Fibroblast of skin of right biceps (primary cell): ENCODE results near the gene RFC4.
A peak's percentile ranks its signal among the peaks of the same experiment; 100 is the strongest.

Experiments
- DNase-seq: peaks from one replicate; pipeline ENCODE4 v3.0.0-alpha.2; 2013

Gene RFC4

DNA sequence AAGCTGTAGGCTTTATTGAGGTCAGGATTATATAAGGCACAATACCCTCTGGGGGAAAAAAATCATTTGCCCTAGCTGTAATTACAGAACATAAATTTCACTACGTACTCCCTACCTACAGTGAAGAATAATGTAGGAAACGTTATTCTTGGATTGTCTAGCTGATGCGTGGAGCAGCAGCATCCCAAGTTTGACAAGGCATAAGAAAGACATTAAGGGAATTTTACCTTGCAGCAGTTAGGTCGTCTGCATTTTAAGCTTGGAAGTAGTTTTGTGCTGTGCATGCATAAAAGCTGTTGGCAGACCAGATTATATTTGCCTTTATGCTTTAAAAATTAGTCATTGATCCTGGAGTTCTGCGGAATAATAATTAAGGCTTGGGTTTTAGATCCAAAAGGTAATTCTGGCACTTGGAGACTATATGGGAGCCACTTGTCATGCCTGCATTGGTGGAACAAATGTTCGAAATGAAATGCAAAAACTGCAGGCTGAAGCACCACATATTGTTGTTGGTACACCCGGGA, 20.7 kb downstream of the RFC4 start:
- DNase-seq, result no peak

DNA sequence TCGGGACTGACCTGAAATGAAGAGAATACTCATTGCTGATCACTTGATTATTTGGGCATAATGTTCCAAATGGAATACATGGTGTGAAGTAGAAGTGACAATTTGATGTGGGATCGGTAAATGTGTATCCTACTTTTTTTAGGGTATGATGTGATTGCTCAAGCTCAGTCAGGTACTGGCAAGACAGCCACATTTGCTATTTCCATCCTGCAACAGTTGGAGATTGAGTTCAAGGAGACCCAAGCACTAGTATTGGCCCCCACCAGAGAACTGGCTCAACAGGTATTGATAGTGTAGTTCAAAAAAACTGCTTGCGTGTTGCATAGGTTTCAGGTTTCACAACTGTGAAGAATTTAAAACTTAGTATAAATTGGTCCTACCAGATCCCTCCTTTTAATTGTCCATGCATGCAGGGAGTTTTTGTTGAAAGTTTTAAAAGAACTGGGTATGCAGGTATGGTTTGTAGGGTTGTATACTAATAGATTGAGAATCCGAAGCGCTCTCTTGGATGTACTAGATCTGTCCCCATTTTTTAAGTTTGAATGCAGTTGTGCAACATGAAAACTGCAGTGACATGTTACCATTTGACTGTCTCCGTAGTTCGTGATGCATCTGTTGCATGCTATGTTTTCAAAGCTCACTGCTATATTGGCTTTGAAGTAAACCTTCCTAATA, 21.3 kb downstream of the RFC4 start:
- no peak for DNase-seq

DNA sequence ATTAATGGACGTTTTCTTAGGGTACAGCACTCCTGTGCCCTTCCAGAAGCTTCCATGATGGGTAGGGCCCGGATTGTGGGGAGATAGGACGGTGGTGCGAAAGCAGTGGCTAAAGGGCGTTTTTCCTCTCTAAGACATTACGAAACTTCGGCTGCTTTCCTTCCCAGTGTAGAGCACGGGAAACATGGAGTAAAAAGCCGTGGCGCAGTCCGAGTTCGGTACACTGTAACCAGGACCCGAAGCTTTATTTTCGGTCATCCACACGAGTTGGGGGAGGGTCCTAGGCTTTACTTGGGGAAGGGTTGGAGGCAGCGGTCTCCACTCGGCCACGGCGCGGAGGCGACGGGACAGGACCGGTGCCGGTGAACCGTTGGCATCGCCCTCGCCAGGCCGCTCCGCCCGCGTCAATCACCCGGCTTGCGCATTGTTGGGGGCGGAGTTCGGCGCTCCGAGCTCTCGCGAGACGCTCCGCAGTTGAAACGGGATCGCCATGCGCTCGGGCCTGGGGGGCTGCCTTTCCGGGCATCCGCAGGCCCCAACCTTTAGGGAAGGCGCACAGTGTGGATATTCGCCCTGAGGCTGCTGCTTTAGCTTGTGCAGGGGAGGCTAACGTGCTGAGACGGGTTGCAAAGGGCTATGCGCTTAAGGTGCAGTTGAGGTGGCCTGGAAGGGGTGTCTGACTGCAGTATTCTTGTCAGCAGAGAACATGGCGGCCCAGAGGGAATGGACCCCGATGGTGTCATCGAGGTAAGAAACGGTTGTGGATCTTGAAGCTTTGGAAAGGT, 22.4 kb downstream of the RFC4 start:
- DNase-seq, result peak; percentile 75

DNA sequence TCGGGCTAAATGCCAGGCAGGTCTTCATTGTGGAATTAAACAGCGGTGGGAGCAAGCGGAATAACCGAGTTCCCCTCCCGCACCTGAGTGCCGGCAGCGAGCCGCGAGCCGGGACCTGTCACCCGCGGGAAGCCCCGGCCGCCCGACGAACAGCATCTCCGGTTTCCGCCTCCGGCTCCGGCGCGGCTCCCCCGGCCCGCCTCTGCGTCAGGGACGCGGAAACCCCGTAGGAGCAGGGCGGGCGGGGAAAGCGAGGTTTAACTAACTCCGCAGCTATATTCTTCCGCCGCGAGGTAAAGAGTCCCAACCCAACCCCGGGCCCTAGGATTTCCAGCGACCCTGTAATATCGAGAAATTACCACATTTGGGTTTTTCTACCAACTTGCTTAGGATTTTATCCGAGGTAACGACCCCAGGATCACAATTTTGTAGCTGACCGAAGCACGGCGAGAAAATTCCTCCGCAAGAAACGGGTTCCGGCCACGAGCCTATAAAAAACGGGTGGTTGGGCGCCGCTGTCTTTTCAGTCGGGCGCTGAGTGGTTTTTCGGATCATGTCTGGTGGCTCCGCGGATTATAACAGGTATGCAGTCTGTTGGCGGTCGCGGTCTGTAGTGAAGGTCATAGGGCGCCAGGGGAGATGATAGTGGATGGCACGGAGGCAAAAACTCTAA, 23.1 kb downstream of the RFC4 start, which contains the start of gene EIF4A2:
EIF4A2 (plus strand) TSS at position 520 of the 673 bp plus-strand sequence; CDS start at position 554, 34 bp downstream.
- peak; percentile 92 for DNase-seq

DNA sequence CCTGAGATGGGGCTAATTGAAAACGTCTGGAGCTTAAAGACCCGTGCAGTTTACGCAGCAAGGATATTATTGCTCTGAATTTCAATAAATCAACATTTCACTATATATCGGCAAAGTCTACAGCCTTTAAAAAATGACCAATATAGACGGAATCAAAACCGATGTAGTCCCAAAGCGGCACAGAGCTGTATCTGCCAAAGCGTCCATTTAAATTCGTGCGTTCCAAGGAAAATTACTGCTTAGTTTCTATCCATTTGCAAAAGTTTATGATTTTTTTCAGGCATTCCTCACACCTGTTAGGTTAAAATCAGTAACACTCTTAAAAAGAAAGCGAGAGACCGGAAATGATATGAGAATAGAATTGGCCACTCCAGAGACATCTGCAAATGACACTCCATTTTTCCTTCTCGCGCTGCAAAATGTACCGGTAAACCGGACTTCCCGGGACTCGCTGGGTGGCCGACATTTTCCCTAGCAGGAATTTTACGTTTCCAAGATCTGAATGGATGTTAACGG, 23.7 kb downstream of the RFC4 start:
- DNase-seq, result no peak

DNA sequence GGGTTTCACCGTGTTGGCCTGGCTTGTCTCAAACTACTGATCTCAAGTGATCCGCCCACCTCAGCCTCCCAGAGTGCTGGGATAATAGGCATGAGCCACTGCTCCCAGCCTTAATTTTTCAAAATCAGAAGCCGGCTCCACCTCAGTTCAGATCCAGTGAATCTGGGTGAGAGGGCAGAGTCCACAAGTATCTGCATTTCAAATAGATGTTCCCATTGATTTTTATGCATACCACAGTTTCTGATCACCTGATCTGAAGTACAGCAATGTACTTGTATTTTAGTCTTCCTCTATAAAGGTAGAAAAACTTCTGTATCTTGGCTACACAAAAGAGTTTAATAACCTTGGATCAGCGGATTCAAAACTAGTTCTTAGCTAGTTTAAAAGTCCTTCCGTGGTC, 27.1 kb downstream of the RFC4 start:
- no peak for DNase-seq

DNA sequence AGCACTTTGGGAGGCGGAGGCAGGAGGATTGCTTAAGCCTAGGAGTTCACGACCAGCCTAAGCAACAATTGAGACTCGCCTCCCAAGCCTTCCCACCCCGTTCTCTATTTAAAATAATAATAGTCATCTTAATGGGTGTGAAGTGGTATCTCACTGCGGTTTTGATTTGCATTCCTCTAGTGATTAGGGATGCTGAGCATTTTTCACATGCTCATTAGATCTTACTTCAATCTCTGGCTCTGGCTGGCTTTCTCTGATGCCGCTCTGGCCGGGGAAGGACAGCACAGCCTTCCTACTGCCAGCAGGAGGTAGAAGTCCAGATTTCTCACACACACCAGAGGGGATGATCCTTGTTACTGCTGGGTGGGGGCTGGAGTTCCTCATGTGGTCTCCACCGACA, 30.3 kb downstream of the RFC4 start:
- DNase-seq, result peak; percentile 25

DNA sequence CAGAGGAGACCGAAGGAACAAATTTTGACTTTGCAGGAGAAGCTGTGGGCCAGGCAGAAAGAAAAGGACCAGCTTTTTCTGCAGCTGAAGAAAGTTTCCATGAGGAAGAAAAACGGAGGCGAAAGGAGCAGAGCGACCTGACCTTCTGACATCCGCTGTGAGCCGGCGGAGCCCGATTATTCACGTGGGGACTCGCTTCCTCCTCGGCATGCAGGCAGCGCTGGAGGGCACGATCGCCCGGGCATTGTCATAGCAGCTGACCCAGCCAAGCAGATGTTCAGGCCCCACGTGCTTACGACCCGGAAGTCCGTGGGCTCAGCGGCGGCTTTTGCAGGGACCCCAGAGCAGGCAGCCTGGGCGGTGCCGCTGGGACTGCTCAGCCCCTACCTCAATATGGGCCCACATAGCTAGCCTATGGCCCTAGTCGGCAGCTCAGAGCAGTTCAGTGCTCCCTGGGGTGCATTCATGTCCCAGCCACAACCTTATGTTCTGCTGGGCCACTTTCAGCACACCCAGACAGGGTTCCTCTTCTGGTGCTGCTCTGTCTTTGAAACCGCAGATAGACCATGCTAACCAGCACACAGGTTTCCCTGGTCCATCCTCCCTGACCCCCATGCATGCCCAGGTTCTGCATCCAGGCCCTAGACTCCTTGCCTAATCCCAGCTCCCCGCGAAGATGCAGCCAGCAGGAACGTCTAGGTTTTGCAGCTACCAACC, 33.4 kb downstream of the RFC4 start:
- DNase-seq, result peak; percentile 35

DNA sequence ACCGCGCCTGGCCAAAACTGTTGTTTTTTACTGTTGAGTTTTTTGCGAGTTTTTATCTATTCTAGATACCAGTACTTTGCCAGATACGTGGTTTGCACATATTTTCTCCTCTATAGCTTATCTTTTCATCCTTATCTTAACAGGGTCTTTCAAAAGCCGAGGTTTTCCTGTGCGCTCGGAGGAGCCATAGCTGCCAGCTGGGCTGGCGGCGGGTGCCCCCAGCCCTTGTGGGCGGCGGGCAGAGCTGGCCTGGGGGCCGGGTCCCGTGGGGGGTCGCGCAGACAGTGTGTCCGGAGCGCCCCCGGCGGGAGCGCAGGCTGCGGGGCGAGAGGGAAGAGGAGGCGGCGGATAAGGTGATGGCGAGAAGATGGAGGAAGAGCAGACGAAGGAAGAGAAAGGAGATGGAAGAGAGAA, 34.0 kb downstream of the RFC4 start:
- DNase-seq, result no peak

DNA sequence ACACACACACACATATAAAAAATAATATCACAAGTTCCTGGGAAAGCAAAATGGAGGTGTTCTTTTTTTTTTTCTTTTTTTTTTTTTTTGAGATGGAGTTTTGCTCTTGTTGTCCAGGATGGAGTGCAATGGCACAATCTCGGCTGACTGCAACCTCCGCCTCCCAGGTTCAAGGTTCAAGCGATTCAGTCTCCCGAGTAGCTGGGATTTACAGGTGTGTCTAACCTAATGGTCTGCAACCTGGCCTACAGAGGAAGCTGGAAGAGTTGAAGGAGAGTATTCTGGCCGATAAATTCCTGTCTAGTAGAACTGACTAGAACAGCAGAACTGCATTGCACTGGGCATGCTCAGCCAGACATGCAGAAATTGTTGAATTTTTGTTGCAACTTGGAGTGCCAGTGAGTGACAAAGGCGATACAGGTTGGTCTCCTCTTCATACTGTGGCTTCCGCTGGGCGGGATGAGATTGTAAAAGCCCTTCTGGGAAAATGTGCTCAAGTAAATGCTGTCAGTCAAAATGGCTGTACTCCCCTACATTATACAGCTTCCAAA, 45.3 kb downstream of the RFC4 start:
- no peak for DNase-seq

DNA sequence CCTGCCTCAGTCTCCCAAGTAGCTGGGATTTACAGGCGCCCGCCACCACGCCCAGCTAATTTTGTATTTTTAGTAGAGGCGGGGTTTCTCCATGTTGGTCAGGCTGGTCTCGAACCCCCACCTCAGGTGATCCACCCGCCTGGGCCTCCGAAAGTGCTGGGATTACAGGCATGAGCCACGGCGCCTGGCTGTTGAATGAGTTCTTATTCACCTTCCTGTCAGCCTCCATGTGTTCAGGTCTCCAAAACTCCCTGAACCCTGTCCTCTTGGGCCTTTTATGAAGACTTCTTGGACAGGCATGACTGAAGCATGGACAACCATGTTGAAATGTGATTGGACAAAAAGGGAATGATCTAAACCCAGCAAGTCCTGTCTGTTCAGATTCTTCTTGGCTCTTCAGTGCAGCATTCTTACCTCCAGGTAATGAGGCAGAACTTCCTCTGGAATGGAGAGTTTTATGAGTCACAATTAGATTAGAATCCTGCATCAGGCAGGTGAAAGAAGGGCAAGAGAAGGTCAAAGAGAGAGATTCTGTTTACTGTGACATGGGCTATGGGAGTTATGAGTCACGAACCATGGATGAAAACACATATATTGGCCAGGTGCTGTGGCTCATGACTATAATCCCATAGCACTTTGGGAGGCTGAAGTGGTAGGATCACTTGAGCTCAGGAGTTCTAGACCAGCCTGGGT, 46.0 kb downstream of the RFC4 start:
- DNase-seq, result no peak

DNA sequence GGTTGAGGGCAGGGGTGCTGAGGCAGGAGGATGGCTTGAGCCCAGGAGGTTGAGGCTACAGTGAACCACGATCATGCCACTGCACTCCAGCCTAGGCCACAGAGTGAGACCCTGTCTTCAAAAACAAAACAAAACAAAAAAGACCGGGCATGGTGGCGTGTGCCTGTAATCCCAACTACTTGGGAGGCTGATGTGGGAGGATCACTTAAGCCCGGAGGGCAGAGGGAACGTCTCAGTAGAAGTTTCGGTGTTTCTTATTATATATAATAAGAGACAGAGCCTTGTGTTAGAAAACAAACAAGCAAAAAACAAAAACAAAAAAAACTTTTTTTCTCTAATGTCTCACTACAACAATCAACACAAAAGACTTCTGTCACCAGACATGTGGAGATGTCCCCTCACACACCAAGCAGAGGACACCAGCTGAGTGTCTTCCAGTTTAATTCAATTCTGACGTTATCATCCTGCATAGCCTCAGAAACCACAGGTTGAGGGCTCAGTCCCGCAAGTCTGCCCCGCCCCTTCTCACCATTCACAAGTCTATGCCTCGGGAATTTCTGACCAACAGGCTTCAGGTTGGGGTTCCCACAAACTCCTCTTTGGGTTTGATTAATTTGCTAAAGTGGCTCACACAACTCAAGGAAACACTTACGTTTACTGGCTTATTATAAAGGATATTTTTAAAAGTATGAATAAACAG, 46.9 kb downstream of the RFC4 start:
- DNase-seq, result no peak

DNA sequence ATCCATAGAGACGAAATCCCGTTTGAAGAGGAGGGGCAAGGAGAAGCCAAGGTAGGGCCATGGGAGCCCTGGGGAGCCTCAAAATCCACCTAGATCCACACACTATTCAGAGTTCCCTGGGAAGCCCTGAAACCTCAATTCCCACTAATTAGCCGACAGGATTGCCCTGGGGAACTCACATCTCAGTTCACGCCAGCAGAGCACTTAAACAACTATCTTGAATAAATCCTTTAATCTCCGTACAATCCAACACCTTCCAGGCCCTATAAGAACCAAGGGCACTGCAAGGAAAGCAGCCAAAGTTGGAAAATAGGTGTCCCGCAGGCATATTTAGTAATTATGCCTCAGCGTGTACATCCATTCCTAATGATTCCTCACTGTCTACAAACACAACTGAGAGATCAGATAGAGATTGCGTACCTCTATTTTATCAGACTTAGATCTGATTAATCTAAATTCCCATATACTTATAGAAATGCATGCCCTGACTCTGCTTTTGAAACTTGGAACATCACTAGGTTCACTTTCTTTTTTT, 48.5 kb downstream of the RFC4 start:
- no peak for DNase-seq

DNA sequence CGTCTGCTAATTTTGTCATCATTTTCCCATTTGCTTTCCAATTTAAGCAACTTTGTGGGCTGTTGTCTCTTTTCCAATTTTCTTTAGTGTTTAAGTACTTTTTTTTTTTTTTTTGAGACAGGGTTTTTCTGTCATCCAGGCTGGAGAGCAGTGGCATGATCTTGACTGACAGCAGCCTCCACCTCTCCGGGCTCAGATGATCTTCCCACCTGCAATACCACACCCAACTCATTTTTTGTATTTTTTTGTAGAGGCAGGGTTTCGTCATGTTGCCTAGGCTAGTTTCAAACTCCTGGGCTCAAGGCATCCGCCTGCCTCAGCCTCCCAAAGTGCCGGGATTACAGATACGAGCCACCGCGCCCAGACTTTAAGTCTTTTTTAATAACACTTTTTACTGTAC, 49.1 kb downstream of the RFC4 start:
- DNase-seq, result no peak

DNA sequence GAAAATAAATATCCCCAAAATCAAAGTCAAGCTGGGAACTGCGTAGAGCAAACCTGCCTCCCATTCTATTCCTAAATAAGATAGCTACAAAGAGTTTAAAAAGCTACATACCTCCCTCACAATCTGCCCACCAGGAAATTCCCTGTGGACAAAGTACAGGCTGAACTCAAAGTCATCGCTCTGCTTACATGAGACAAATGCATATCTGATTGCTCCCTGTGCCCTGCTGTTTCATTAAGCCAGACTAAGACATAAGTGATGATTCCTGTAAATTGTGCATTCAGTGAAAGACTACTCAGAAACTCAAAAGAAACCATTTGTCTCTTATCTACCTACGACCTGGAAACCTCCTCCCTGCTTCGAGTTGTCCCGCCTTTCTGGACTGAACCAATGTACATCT, 51.4 kb downstream of the RFC4 start:
- no peak for DNase-seq

DNA sequence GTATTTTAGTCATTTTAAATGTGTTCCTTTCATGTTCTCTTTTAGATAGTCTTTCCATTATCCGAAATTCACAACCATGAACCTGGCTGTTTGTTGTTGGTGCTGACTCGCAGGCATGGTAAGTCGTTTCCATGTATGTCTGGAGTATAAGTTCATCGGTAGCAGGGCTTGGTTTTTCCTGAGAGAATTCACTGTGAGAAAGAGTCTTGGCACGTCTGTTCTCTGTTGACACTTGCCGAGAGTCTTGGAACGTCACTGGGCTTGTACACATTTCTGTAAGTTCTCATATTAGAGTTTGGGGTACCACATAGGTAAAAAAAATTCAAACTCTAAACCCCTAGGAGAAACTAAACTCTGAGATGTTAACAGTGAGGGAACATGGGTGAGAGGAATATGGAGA, 52.3 kb downstream of the RFC4 start:
- DNase-seq, result no peak

DNA sequence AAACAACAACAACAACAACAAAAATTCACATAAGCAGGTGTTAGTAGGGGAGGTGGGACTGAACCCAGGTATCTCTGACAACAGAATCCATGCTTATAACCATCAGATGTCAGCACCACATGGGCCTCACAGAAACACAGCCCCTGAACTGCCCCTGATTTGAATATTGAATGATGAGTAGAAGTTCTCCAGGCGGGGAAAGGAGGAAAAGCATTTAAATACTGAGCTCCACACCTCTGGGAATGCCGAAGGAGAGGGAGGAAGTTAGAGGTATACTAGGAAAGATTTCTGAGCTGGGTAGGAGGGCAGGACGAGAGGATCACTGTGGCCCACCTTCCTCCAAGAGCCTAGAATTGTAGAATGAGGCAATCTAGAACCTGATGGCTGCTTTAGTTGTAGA, 54.8 kb downstream of the RFC4 start:
- no peak for DNase-seq

DNA sequence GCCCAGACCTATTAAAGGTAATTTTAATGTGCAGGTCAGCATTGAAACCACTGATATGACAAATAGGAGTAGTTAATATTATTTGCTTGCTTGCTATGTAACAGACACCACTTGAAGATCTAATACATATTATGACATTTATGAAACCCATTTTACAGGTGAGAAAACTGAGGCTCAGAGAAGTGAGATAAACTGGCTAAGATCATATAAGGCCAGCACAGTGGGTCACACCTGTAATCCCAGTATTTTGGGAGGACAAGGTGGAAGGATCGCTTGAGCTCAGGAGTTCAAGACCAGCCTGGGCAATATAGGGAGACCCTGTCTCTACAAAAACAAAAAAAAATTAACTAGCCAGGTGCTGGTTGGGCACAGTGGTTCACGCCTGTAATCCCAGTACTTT, 56.0 kb downstream of the RFC4 start:
- no peak for DNase-seq

DNA sequence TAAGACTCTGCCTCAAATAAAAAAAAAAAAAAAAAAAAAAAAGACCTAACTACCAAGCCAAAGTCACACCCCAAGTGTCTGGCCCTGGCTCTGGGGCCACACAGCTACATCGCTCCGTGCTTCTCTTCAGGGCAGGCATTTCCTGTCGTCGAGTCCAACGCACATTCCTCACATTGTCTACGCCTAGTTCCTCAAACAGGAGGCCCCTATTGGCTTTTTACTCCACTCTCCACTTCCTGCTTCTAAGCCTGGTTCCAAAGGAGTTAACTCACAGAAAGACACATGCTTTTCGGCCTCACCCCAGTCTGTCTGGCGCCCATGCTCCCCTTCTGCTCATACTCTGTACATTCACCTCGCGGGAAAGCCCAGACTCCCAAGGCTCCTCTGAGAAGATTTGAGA, 60.3 kb downstream of the RFC4 start:
- peak; percentile 91 for DNase-seq

DNA sequence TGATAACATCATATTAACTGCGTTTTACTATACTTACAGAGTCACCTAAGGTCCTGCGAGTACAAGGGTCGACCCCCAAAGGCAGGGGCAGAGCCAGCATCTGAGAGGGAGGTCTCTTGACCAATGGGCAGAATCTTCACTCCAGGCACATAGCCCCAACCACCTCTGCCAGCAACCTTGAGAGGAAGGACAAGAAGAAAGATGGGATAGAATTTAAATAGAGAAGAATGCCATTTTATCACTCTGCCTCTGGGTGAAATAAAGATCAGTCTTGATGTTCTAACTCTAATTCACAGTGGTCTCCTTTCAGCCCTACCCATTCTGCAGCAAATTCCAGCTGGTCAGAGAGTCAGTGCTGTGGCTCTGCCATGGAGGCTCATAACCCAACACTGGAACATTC, 62.6 kb downstream of the RFC4 start:
- no peak for DNase-seq
